Stomach (tissue), 9 donors: ENCODE measurements around the gene FAS. TPM values are rescaled to one million over a fixed set of nuclear protein-coding genes. Genes with fewer than 3 reads are reported as not detected.

Experiments
- DNase-seq, 2 donors: peaks; one replicate each; pipeline versions ENCODE4 v3.0.0 to v3.0.0-alpha.2; 2013 to 2019
- H3K27ac ChIP-seq, 5 donors: fragments of 200-600 bp in 4 of 5; sonication (generic) in 4 of 5; one replicate each; pipeline ENCODE4 v1.5.1; 2013 to 2019; ENCODE audit warnings: mild to moderate bottlenecking in 1 of 5, moderate library complexity in 1 of 5
- H3K27me3 ChIP-seq, 3 donors: fragments of 200-600 bp; sonication (generic); one replicate each; pipeline ENCODE4 v1.5.1; 2017 to 2019; ENCODE audit warnings: mixed run types in 1 of 3
- H3K36me3 ChIP-seq, 4 donors: fragments of 200-600 bp; sonication (generic); 1 replicate in 3 of 4; 2 replicates in 1 of 4; pipeline ENCODE4 v1.5.1; 2016 to 2019
- H3K4me1 ChIP-seq, 4 donors: fragments of 200-600 bp; sonication (generic); one replicate each; pipeline ENCODE4 v1.5.1; 2016 to 2019
- H3K4me3 ChIP-seq, 4 donors: fragments of 200-600 bp; sonication (generic) in 3 of 4; one replicate each; pipeline ENCODE4 v1.5.1; 2016 to 2019; ENCODE audit warnings: mild to moderate bottlenecking in 1 of 4
- H3K9me3 ChIP-seq, 4 donors: fragments of 200-600 bp; sonication (generic); one replicate each; pipeline ENCODE4 v1.5.1; 2016 to 2019
- CTCF ChIP-seq, 7 experiments: fragments of 450-650 bp in 4 of 7; fragments of 200-600 bp in 3 of 7; sonication (generic) in 3 of 7; IDR thresholded peaks; one replicate each; pipeline ENCODE4 v1.5.1; 2016 to 2019; ENCODE audit warnings: antibody characterized with exemption in 7 of 7, control low read depth in 2 of 7, mild to moderate bottlenecking in 1 of 7
- EP300 ChIP-seq: sonication (generic); formaldehyde crosslinking; IDR thresholded peaks from one replicate; pipeline ENCODE4 v1.6.1; 2017; ENCODE audit warnings: antibody characterized with exemption
- POLR2A ChIP-seq, 4 donors: fragments of 450-650 bp; IDR thresholded peaks; one replicate each; pipeline ENCODE4 v1.6.1; 2016; ENCODE audit warnings: antibody characterized with exemption in 4 of 4, control low read depth in 2 of 4, mild to moderate bottlenecking in 1 of 4, moderate library complexity in 1 of 4
- POLR2AphosphoS5 ChIP-seq, 3 donors: sonication (generic); formaldehyde crosslinking; IDR thresholded peaks; one replicate each; pipeline ENCODE4 v1.6.1; 2016; ENCODE audit warnings: antibody characterized with exemption in 3 of 3
- WGBS, 5 donors: extraction: QIAGEN DNeasy Blood & Tissue Kit in 3 of 5; methylation state at CpG; one replicate each; pipeline versions ENCODE4 v1.1.5 to v1.1.7; 2013 to 2018; 5-methylcytosine and 5-hydroxymethylcytosine counted together
- intact Hi-C: fragments of 100-400 bp; cut with DNase I; formaldehyde crosslinking; loops from one replicate; pipeline ENCODE4 v1.15.1; 2023; ENCODE audit warnings: low total_unique reads
- polyA plus RNA-seq, 3 donors: library from polyadenylated mRNA; stranded (reverse); fragments of 200-250 nt; gene quantifications; one replicate each; pipeline ENCODE4 v1.2.3, GENCODE V29; 2013
- total RNA-seq, 5 donors: library from RNA; depleted of rRNA; stranded (reverse); fragments of >200 nt; gene quantifications; one replicate each; pipeline versions ENCODE4 v1.1.0 to v1.2.3, GENCODE V29; 2014 to 2016
- donor health status: healthy with polysubstance abuse.
- donor health status: Bipolar disorder and iron deficiency.
- donor health status: healthy.

FAS gene
- total and polyA plus RNA-seq, 8 donors: 5.0 to 107 (median 19.3) TPM; not detected in 1

- intact Hi-C loops: no loop called here
- 56 to 81% (median 59%) methylated on average over 2 of the region's 2 CpGs for WGBS, 5 donors
- no peaks in the 10 kb centered on the region for H3K27me3 ChIP-seq
Observed at GRCh38 chr10:89042562-89042961, 52.0 kb downstream of the FAS start.

GRCh38 chr10:89043052-89043451 is 52.5 kb downstream of the FAS start:
- intact Hi-C loops: no loop called here
- Histone ChIP-seq H3K27me3 (no peaks in the 10 kb centered on the region), H3K36me3 (no peaks in the 10 kb centered on the region), H3K4me1 (no peaks in the 10 kb centered on the region), H3K27ac (no peak overlapping the region), H3K4me3 (no peak overlapping the region), H3K9me3 (no peaks in the 10 kb centered on the region)
- TF ChIP-seq POLR2AphosphoS5 (IDR thresholded peaks at IDR 0.05) (no peak), EP300 (no peak), CTCF (IDR thresholded peaks at IDR 0.05) (no peak), POLR2A (IDR thresholded peaks at IDR 0.05) (no peak)
- 57 to 90% (median 82%) methylated on average over 4 of the region's 4 CpGs for WGBS, 5 donors
- no peak for DNase-seq

More at GRCh38 chr10:89042562-89042961, 52.0 kb downstream of the FAS start:
- no peak for DNase-seq
- TF ChIP-seq POLR2A (IDR thresholded peaks at IDR 0.05) (no peak), POLR2AphosphoS5 (IDR thresholded peaks at IDR 0.05) (no peak), CTCF (IDR thresholded peaks at IDR 0.05) (no peak), EP300 (no peak)
- Histone ChIP-seq H3K4me1 (no peaks in the 10 kb centered on the region), H3K9me3 (no peaks in the 10 kb centered on the region), H3K4me3 (no peak overlapping the region), H3K36me3 (no peaks in the 10 kb centered on the region), H3K27ac (no peak overlapping the region)

GRCh38 chr10:89047397-89047796 is 56.8 kb downstream of the FAS start:
- no peak for DNase-seq
- no peak for TF ChIP-seq CTCF (IDR thresholded peaks at IDR 0.05)
- TF ChIP-seq POLR2AphosphoS5 (IDR thresholded peaks at IDR 0.05): no peak
- no peak for TF ChIP-seq EP300
- TF ChIP-seq POLR2A (IDR thresholded peaks at IDR 0.05): no peak
- no peak overlapping the region for H3K4me3 ChIP-seq
- no peaks in the 10 kb centered on the region for H3K4me1 ChIP-seq
- H3K9me3 ChIP-seq: no peaks in the 10 kb centered on the region
- intact Hi-C loops: no loop called here
- H3K36me3 ChIP-seq: no peaks in the 10 kb centered on the region
- WGBS, 5 donors: 82 to 93% (median 88%) methylated on average over 2 of the region's 2 CpGs
- no peaks in the 10 kb centered on the region for H3K27me3 ChIP-seq
- H3K27ac ChIP-seq: no peak overlapping the region

GRCh38 chr10:89051593-89051992 is 61.0 kb downstream of the FAS start:
- H3K4me3 ChIP-seq: no peak overlapping the region
- no peaks in the 10 kb centered on the region for H3K27me3 ChIP-seq
- no peaks in the 10 kb centered on the region for H3K9me3 ChIP-seq
- H3K4me1 ChIP-seq: peaks cover 0 to 3% (median 0%) of the 10 kb centered on the region in 4 donors
- no peaks in the 10 kb centered on the region for H3K36me3 ChIP-seq
- intact Hi-C loops: no loop called here
- no peak overlapping the region for H3K27ac ChIP-seq
- TF ChIP-seq EP300: no peak
- no peak for TF ChIP-seq CTCF (IDR thresholded peaks at IDR 0.05)
- no peak for TF ChIP-seq POLR2A (IDR thresholded peaks at IDR 0.05)
- TF ChIP-seq POLR2AphosphoS5 (IDR thresholded peaks at IDR 0.05): no peak
- no peak for DNase-seq
